GM20431 (cell line): ENCODE data around the gene DENND2D.

Experiments
- in situ Hi-C: fragments of 300-500 bp; cut with MseI, MboI; formaldehyde crosslinking; loops from one replicate; pipeline ENCODE4 v1.15.0; 2020; ENCODE audit warnings: low sequenced_read_pairs; ENCODE audit not compliant: unreplicated experiment

DENND2D gene

GRCh38 chr1:111184663-111185062 lies 15.8 kb downstream of the DENND2D start:
- in situ Hi-C loops = no loop called here

- in situ Hi-C loops = no loop called here
Observed at GRCh38 chr1:111183308-111184069, 17.0 kb downstream of the DENND2D start.

GRCh38 chr1:111182052-111182451 lies 18.4 kb downstream of the DENND2D start:
- in situ Hi-C loops = no loop called here

- in situ Hi-C loops = no loop called here
Observed at GRCh38 chr1:111179968-111180533, 20.4 kb downstream of the DENND2D start.

GRCh38 chr1:111176678-111177077 lies 23.8 kb downstream of the DENND2D start:
- in situ Hi-C loops = no loop called here

GRCh38 chr1:111175349-111175748 lies 25.1 kb downstream of the DENND2D start:
- in situ Hi-C loops = no loop called here

- in situ Hi-C loops = no loop called here
Observed at GRCh38 chr1:111174070-111174469, 26.4 kb downstream of the DENND2D start.

- in situ Hi-C loops = no loop called here
Observed at GRCh38 chr1:111172463-111172862, 28.0 kb downstream of the DENND2D start.

- in situ Hi-C loops = no loop called here
Observed at GRCh38 chr1:111164151-111164550, 36.3 kb downstream of the DENND2D start.

GRCh38 chr1:111163363-111163762 lies 37.1 kb downstream of the DENND2D start:
- in situ Hi-C loops = no loop called here

- in situ Hi-C loops = no loop called here
Observed at GRCh38 chr1:111162488-111162880, 38.0 kb downstream of the DENND2D start.

- in situ Hi-C loops = no loop called here
Observed at GRCh38 chr1:111161843-111162487, 38.5 kb downstream of the DENND2D start.

- in situ Hi-C loops = no loop called here
Observed at GRCh38 chr1:111157431-111157830, 43.0 kb downstream of the DENND2D start.

GRCh38 chr1:111154021-111154999 lies 46.1 kb downstream of the DENND2D start:
- in situ Hi-C loops = no loop called here

- in situ Hi-C loops = no loop called here
Observed at GRCh38 chr1:111151838-111152237, 48.6 kb downstream of the DENND2D start.

GRCh38 chr1:111148376-111148881 lies 52.0 kb downstream of the DENND2D start:
- in situ Hi-C loops = no loop called here

GRCh38 chr1:111147948-111148347 lies 52.5 kb downstream of the DENND2D start:
- in situ Hi-C loops = no loop called here

- in situ Hi-C loops = no loop called here
Observed at GRCh38 chr1:111145963-111146768, 54.3 kb downstream of the DENND2D start.

GRCh38 chr1:111145542-111145941 lies 54.9 kb downstream of the DENND2D start:
- in situ Hi-C loops = no loop called here
